ENCODE data around the gene FGF11. TPM values are rescaled to one million over a fixed set of nuclear protein-coding genes. Genes with fewer than 3 reads are reported as not detected.
"Not testable (repeated sequence)": the region's sequence is repeated elsewhere in the genome, so short reads cannot be mapped to it uniquely, and the experiment has no call there.

FGF11 gene
- total RNA-seq, 6 donors from 2014 or later: 0.15 to 2.0 (median 0.57) TPM; not detected in 1

DNA sequence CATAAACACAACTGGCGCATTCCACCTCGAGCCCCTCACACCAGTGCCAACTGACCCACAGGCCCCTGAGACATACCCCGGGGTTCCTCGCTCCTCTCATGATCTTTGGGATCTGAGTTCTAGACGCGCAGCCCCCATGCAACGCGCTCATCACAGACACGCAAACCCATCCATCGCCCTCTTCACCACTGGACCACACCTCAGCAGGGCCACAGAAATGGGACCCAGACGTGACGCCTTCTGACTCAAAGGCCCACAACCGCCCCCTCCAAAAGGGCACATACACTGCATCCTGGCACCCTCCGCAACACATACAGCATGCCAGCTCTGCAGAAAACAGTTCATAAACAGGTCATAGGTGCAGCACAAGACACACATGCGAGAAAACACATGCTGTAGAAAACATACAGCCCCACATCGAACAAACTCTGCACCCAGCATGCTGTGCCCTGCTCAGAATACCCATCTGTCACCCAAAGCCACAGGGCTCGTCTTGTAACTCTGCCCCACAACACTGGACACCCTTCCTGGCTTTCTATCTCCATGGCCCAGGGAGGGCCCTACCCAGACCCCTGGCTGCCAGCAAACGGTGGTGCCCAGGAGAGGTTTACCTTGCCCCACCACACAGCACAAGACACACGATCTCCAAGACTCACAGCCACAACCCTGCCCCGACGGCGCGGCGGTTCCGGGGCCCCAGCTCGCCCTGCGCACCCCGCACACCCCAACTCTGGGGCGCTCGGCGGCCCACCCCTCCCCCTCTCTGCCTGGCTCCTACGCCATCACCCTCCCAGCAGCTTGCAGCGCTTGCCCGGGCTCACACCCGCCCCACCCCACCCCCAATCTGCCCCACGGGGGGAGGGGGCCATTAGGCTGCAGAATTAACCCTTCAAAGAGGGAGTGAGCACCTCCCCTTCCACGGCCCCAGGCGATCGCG is 39.2 kb downstream of the FGF11 start:
- ATAC-seq (ENCODE audit: low FRiP score in 2 of 2) (peak; percentile 2 to 42), DNase-seq (peak; percentile 61 to 91)
- H3K36me3 ChIP-seq: no peaks in the 10 kb centered on the region
- peak overlapping the region; percentile 97 to 99 (median 98) for H3K27ac ChIP-seq
- H3K27me3 ChIP-seq: no peaks in the 10 kb centered on the region
- 18 to 34% methylated on average over 18 to 32 of the region's 40 CpGs for WGBS, 2 donors
- H3K4me3 ChIP-seq: peak overlapping the region; percentile 62 to 94 (median 86)
- no peaks in the 10 kb centered on the region for H3K9me3 ChIP-seq
- peaks cover 39 to 67% (median 49%) of the 10 kb centered on the region in 4 donors for H3K4me1 ChIP-seq
- TF ChIP-seq CTCF (IDR thresholded peaks at IDR 0.05) (peak in 1 of 6 experiments; percentile 7), POLR2AphosphoS5 (IDR thresholded peaks at IDR 0.05) (no peak)

DNA sequence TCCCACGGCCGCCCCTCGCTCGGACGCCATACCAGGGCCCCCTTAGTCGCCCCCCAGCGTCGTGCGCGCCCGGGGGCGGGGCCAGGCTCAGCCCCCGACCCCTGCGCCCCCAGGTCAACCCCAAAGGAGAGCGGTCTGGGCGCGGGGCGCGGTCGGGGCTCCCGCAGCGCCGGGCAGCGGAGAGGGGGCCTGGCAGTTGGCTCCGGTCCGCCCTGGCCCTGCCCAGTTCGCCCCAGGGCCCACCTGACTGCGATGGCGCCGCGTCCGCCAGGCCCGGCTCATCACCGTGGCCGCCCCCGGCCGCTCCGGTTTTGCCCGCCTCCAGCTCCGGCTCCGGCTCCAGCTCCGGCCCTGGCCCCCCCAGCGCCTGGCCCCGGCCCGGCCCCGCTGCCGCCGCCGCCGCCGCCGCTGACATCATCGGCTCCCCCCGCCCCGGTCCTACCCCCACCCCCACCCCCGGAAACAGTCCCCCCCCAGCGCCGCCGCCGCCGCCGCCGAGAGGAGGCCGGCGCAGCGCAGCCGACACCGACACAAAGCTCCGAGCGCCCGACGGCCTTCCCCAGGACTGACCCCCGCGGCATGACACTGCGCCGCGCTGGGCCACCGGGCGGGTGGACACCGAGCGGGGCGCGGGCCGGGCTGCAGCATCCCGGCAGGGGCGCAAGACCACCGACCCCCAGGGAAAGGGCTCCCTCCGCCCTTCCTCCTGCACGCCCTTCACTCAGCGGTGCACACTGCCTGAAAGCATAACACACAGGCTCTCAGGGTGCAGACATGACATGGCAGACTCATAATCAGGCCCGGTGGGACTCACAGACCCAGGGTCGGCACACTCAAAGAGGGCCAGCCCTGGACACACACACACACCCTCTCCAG is 40.1 kb downstream of the FGF11 start, which contains the start of gene ZBTB4:
TSS of gene ZBTB4 (minus strand) at position 419 of the 876 bp plus-strand sequence. CDS start 12,830 bp downstream, outside the sequence.
- TF ChIP-seq EP300 (IDR thresholded peaks at IDR 0.05) (no peak), POLR2A (IDR thresholded peaks at IDR 0.05) (peak in 3 of 4 donors; percentile 58 to 81 (median 75)), POLR2AphosphoS5 (IDR thresholded peaks at IDR 0.05) (peak; percentile 18 to 69), CTCF (IDR thresholded peaks at IDR 0.05) (no peak)
- H3K27me3 ChIP-seq: no peaks in the 10 kb centered on the region
- no peaks in the 10 kb centered on the region for H3K36me3 ChIP-seq
- peaks cover 39 to 58% (median 47%) of the 10 kb centered on the region in 4 donors for H3K4me1 ChIP-seq
- peak within 1 kb of the TSS; percentile 62 to 94 (median 86) for H3K4me3 ChIP-seq
- H3K27ac ChIP-seq: peak within 1 kb of the TSS; percentile 97 to 99 (median 98)
- no peaks in the 10 kb centered on the region for H3K9me3 ChIP-seq
- peak in 1 of 2 donors; percentile 31 for ATAC-seq (ENCODE audit: low FRiP score in 2 of 2)
- WGBS, 2 donors: 0% methylated on average over 2 of the region's 92 CpGs
- peak; percentile 66 to 94 for DNase-seq

DNA sequence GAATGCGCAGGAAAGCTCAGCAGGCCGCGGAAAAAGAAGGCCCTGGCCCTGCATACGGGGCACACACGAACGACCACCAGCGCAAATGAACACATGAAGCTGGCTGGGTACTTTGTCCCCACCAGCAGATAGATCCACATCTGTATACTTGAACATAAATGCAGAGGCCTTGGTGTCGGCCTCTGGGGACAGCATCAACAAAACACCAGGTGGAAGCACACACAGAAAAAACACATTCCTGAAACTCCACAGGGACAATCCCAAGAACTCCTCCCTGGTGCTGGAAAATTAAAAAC is 40.7 kb downstream of the FGF11 start:
- no peak for TF ChIP-seq EP300 (IDR thresholded peaks at IDR 0.05)
- TF ChIP-seq CTCF (IDR thresholded peaks at IDR 0.05): peak in 1 of 6 experiments; percentile 11
- WGBS, 2 donors: 7% methylated on average over 8 of the region's 8 CpGs; no CpG with 5 or more reads in 1 of the 2 donors
- no peak for ATAC-seq (ENCODE audit: low FRiP score in 2 of 2)

DNA sequence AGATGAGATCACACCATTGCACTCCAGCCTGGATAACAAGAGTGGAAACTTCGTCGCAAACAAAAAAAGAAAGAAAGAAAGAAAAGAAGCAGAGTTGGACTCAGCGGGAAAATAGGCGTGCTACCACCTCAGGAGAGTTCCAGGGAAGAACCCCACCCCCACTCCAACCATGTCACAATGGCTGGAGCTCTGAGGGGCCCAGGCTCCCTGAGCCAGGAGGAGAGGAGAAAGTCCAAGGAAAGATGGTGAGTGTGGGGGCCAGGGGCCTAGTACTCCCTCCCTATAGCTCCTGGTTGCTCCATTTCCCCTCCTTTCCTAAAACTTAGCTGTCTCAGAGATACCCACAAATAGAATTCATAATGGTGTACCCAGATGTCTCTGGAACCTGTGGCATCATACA is 42.0 kb downstream of the FGF11 start, which contains the start of gene SLC35G6:
TSS of gene SLC35G6 (plus strand) at position 172 of the 400 bp plus-strand sequence. CDS start at position 243, 71 bp downstream.
- H3K4me3 ChIP-seq: peak within 1 kb of the TSS in 2 of 4 donors; percentile 62 to 94
- not testable (repeated sequence) for DNase-seq; H3K36me3 ChIP-seq; ATAC-seq (ENCODE audit: low FRiP score in 2 of 2); H3K27me3 ChIP-seq; H3K9me3 ChIP-seq
- peak within 1 kb of the TSS; percentile 97 to 100 (median 98) for H3K27ac ChIP-seq
- 86 to 93% methylated on average over 4 of the region's 4 CpGs for WGBS, 2 donors
- peaks cover 32 to 55% (median 43%) of the 10 kb centered on the region in 4 donors for H3K4me1 ChIP-seq

More for the DNA sequence above, 40.7 kb downstream of the FGF11 start:
- no peak for DNase-seq
- H3K27ac ChIP-seq: peak overlapping the region; percentile 97 to 99 (median 98)
- peak overlapping the region; percentile 62 to 94 (median 86) for H3K4me3 ChIP-seq
- H3K27me3 ChIP-seq: no peaks in the 10 kb centered on the region
- H3K4me1 ChIP-seq: peaks cover 37 to 55% (median 43%) of the 10 kb centered on the region in 4 donors
- H3K9me3 ChIP-seq: no peaks in the 10 kb centered on the region
- no peaks in the 10 kb centered on the region for H3K36me3 ChIP-seq

GRCh38 chr17:7481842-7482741 is 42.8 kb downstream of the FGF11 start:
- not testable (repeated sequence) for H3K4me3 ChIP-seq; ATAC-seq (ENCODE audit: low FRiP score in 2 of 2); H3K9me3 ChIP-seq; H3K36me3 ChIP-seq; H3K27me3 ChIP-seq
- Histone ChIP-seq H3K27ac (peak overlapping the region in 3 of 4 donors; percentile 11 to 100 (median 98)), H3K4me1 (peaks cover 32 to 55% (median 43%) of the 10 kb centered on the region in 4 donors)
- WGBS, 2 donors: 90 to 94% methylated on average over 24 to 29 of the region's 31 CpGs
- DNase-seq: peak in 1 of 2 donors; percentile 80

- H3K4me3 ChIP-seq: peak overlapping the region in 2 of 4 donors; percentile 59 to 68
- 39 to 77% methylated on average over 3 to 6 of the region's 6 CpGs for WGBS, 2 donors
- H3K36me3 ChIP-seq; H3K9me3 ChIP-seq; DNase-seq; ATAC-seq (ENCODE audit: low FRiP score in 2 of 2); H3K27me3 ChIP-seq: not testable (repeated sequence)
- peak overlapping the region; percentile 98 to 100 (median 99) for H3K27ac ChIP-seq
- H3K4me1 ChIP-seq: peaks cover 32 to 55% (median 42%) of the 10 kb centered on the region in 4 donors
Observed at GRCh38 chr17:7482742-7483088, 43.4 kb downstream of the FGF11 start.

All from upper lobe of left lung (tissue), 6 donors.